Fibroblast of skin of left biceps (primary cell): Measurements from ENCODE around the gene KLC4.
A peak's percentile ranks its signal among the peaks of the same experiment; 100 is the strongest.
"Not testable (repeated sequence)": the region's sequence is repeated elsewhere in the genome, so short reads cannot be mapped to it uniquely, and the experiment has no call there.

Experiments used
- DNase-seq, 2 experiments: peaks; one replicate each; pipeline ENCODE4 v3.0.0-alpha.2; 2013; ENCODE audit warnings: low read depth in 2 of 2

Gene KLC4

GRCh38 chr6:43093436-43094289 is 34.2 kb downstream of the KLC4 start:
- peak in 1 of 2 experiments; percentile 60 for DNase-seq

GRCh38 chr6:43095939-43096338 is 36.5 kb downstream of the KLC4 start:
- no peak for DNase-seq

GRCh38 chr6:43096451-43097097 is 37.1 kb downstream of the KLC4 start:
- DNase-seq = no peak

- DNase-seq = no peak
Observed at GRCh38 chr6:43097098-43097489, 37.7 kb downstream of the KLC4 start.

GRCh38 chr6:43097502-43097901 is 38.1 kb downstream of the KLC4 start:
- no peak for DNase-seq

GRCh38 chr6:43101497-43101896 is 42.1 kb downstream of the KLC4 start:
- no peak for DNase-seq

GRCh38 chr6:43103253-43103876 is 43.9 kb downstream of the KLC4 start:
- DNase-seq = no peak

GRCh38 chr6:43105538-43106222 is 46.2 kb downstream of the KLC4 start:
- no peak for DNase-seq

GRCh38 chr6:43107344-43108062 is 48.1 kb downstream of the KLC4 start:
- DNase-seq = no peak

- no peak for DNase-seq
Observed at GRCh38 chr6:43113431-43114260, 54.2 kb downstream of the KLC4 start.

- no peak for DNase-seq
Observed at GRCh38 chr6:43115365-43115764, 55.9 kb downstream of the KLC4 start.

- DNase-seq = not testable (repeated sequence)
Observed at GRCh38 chr6:43117466-43117865, 58.0 kb downstream of the KLC4 start.

- no peak for DNase-seq
Observed at GRCh38 chr6:43119482-43119881, 60.1 kb downstream of the KLC4 start.

GRCh38 chr6:43120101-43120763 is 60.8 kb downstream of the KLC4 start:
- DNase-seq = no peak

GRCh38 chr6:43120944-43121913 is 61.8 kb downstream of the KLC4 start:
- DNase-seq = peak; percentile 89 to 90

- DNase-seq = no peak
Observed at GRCh38 chr6:43122146-43122545, 62.7 kb downstream of the KLC4 start.

GRCh38 chr6:43123461-43124314 is 64.3 kb downstream of the KLC4 start:
- DNase-seq = no peak

GRCh38 chr6:43124481-43124880 is 65.0 kb downstream of the KLC4 start:
- no peak for DNase-seq
